ENCODE results near the gene BPIFB4.

Gene BPIFB4

GRCh38 chr20:33075281-33075680 lies 4.2 kb upstream of the BPIFB4 start:
- no peak for DNase-seq (ENCODE audit: extremely low read depth, low read depth)
- no peak for TF ChIP-seq CTCF (IDR thresholded peaks at IDR 0.05; ENCODE audit: low read depth, low read length)

- TF ChIP-seq CTCF (IDR thresholded peaks at IDR 0.05; ENCODE audit: low read depth, low read length), result peak; percentile 14
- no peak for DNase-seq (ENCODE audit: extremely low read depth, low read depth)
Observed at GRCh38 chr20:33076662-33077372, 2.6 kb upstream of the BPIFB4 start.

- no peak for DNase-seq (ENCODE audit: extremely low read depth, low read depth)
Observed at GRCh38 chr20:33081411-33082154, 2.1 kb downstream of the BPIFB4 start.

GRCh38 chr20:33082546-33082945 lies 3.1 kb downstream of the BPIFB4 start:
- DNase-seq (ENCODE audit: extremely low read depth, low read depth), result no peak

More at GRCh38 chr20:33081411-33082154, 2.1 kb downstream of the BPIFB4 start:
- TF ChIP-seq CTCF (IDR thresholded peaks at IDR 0.05; ENCODE audit: low read depth, low read length), result no peak

GRCh38 chr20:33083544-33084340 lies 4.3 kb downstream of the BPIFB4 start:
- TF ChIP-seq CTCF (IDR thresholded peaks at IDR 0.05; ENCODE audit: low read depth, low read length), result no peak

More at GRCh38 chr20:33082546-33082945, 3.1 kb downstream of the BPIFB4 start:
- TF ChIP-seq CTCF (IDR thresholded peaks at IDR 0.05; ENCODE audit: low read depth, low read length), result no peak

GRCh38 chr20:33084722-33085121 lies 5.3 kb downstream of the BPIFB4 start:
- DNase-seq (ENCODE audit: extremely low read depth, low read depth), result no peak
- no peak for TF ChIP-seq CTCF (IDR thresholded peaks at IDR 0.05; ENCODE audit: low read depth, low read length)

More at GRCh38 chr20:33083544-33084340, 4.3 kb downstream of the BPIFB4 start:
- no peak for DNase-seq (ENCODE audit: extremely low read depth, low read depth)
